ENCODE measurements around the gene U2SURP.

The U2SURP gene

GRCh38 chr3:143001369-143002082 is at the start of gene U2SURP:
Gene U2SURP (plus strand): TSS chr3:143001570. CDS start chr3:143001629, 59 bp downstream.
- peak; percentile 81 to 88 for DNase-seq (ENCODE audit: low read depth in 2 of 2)

GRCh38 chr3:142951794-142952193 is 49.6 kb upstream of the U2SURP start:
- no peak for DNase-seq (ENCODE audit: low read depth in 2 of 2)

GRCh38 chr3:142952272-142953193 is 48.8 kb upstream of the U2SURP start:
- no peak for DNase-seq (ENCODE audit: low read depth in 2 of 2)

GRCh38 chr3:142953443-142953842 is 47.9 kb upstream of the U2SURP start:
- no peak for DNase-seq (ENCODE audit: low read depth in 2 of 2)

GRCh38 chr3:142958707-142959106 is 42.7 kb upstream of the U2SURP start:
- DNase-seq (ENCODE audit: low read depth in 2 of 2), result peak in 1 of 2 donors; percentile 7

- no peak for DNase-seq (ENCODE audit: low read depth in 2 of 2)
Observed at GRCh38 chr3:142960322-142960850, 41.0 kb upstream of the U2SURP start.

GRCh38 chr3:142961539-142961938 is 39.8 kb upstream of the U2SURP start:
- DNase-seq (ENCODE audit: low read depth in 2 of 2), result no peak

- DNase-seq (ENCODE audit: low read depth in 2 of 2), result no peak
Observed at GRCh38 chr3:142962175-142962519, 39.2 kb upstream of the U2SURP start.

- no peak for DNase-seq (ENCODE audit: low read depth in 2 of 2)
Observed at GRCh38 chr3:142962520-142963233, 38.7 kb upstream of the U2SURP start.

- DNase-seq (ENCODE audit: low read depth in 2 of 2), result no peak
Observed at GRCh38 chr3:142963234-142963515, 38.2 kb upstream of the U2SURP start.

GRCh38 chr3:142963516-142964448 is 37.6 kb upstream of the U2SURP start, which contains the start of gene PAQR9:
Gene PAQR9 (minus strand): TSS chr3:142963674. CDS start chr3:142963336, 338 bp downstream.
- DNase-seq (ENCODE audit: low read depth in 2 of 2), result no peak

- no peak for DNase-seq (ENCODE audit: low read depth in 2 of 2)
Observed at GRCh38 chr3:142965581-142965980, 35.8 kb upstream of the U2SURP start.

GRCh38 chr3:142966808-142967207 is 34.6 kb upstream of the U2SURP start:
- DNase-seq (ENCODE audit: low read depth in 2 of 2), result no peak

GRCh38 chr3:142968319-142969025 is 32.9 kb upstream of the U2SURP start:
- DNase-seq (ENCODE audit: low read depth in 2 of 2), result no peak

GRCh38 chr3:142971431-142971830 is 29.9 kb upstream of the U2SURP start:
- no peak for DNase-seq (ENCODE audit: low read depth in 2 of 2)

- no peak for DNase-seq (ENCODE audit: low read depth in 2 of 2)
Observed at GRCh38 chr3:142972092-142972753, 29.1 kb upstream of the U2SURP start.

GRCh38 chr3:142973217-142974009 is 28.0 kb upstream of the U2SURP start:
- DNase-seq (ENCODE audit: low read depth in 2 of 2), result no peak

GRCh38 chr3:142975316-142975995 is 25.9 kb upstream of the U2SURP start:
- DNase-seq (ENCODE audit: low read depth in 2 of 2), result no peak

All from stimulated activated CD8-positive, alpha-beta memory T cell treated with anti-CD3 and anti-CD28 coated beads, Interleukin-2, amount 100 ng/mL, for 48 hours (primary cell).